ENCODE results near the gene XKR7.

XKR7 gene

GRCh38 chr20:31984981-31985471 is 17.1 kb downstream of the XKR7 start:
- DNase-seq, result no peak

DNA sequence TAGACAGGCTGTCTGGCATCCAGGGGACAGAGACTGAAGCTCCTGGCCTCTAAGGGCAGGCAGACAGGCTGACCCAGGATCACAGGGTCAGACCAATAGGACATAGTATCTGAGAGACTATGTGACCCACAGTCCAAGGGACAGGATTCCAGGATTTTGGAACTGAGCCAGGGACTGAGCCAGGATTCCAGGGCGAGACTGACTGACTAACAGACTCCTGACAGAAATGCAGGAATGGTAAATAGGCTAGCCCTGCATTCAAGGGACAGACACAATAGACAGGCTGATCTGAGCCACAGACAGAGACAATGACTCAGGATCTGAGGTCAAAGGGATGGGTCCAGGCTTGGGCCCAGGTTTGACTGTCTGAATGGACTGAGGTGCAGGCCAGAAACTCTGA is 19.8 kb downstream of the XKR7 start:
- DNase-seq, result no peak

GRCh38 chr20:31988430-31989015 is 20.6 kb downstream of the XKR7 start:
- no peak for DNase-seq

DNA sequence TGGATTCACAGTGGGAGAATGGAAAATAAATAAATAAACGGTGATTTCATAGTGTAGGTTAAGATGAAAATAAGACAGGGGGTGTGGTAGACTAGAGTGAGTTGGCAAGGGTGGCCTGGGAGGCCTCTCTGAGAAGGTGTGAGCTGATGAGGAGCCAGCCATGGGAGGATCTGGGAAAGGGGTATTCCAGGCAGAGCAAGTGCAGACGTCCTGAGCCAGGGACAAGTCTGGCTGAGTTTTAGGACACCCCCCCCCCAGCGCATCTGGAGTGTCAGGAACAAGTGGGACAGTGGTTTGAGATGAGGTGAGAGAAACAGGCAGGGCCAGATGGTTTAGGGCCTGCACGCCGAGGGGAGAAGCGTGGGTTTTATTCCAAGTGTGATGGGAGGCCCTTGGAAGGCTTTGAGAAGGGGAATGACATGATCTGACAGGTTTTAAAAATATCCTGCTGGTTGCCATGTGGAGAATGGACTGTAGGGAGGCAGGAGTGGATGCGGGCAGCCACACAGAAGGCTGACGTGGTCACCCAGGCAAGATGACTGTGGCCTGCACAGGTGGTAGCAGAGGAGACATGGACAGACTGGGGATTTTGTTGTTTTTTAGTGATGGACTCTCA is 21.2 kb downstream of the XKR7 start:
- no peak for DNase-seq

DNA sequence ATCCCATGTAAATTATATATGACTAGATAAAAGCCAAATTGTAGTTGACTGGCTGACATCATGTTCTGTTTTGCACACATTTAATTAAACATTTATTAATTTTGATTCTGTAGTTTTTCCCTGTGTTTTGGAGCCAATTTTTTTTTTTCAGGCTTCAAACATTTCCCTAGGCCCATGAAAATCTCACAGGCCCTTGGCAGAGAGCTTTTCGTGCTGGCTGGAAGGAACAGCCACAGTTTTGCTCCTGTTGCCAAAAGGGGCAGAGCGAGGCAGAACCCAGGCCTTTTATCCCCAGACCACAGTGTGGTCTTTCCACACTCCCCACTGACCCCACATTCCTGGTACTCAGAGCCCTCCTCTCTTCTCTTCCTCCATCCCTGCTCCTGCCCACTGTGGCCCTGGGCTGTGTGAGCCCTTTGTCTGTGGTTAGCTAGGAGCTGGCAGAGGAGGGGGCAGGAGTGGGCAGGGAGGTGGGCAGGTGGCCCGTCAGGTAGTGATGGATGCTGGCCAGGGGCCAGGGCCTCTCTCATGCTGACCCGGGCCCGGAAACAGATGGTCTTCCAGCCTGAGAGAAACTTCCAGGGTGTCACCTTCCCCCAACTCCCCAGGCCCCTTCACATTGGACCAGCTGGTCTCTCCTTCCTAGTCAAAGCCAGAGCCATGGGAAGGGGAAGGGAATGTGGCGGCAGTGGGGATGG is 22.8 kb downstream of the XKR7 start:
- DNase-seq, result no peak

GRCh38 chr20:31991339-31991705 is 23.4 kb downstream of the XKR7 start:
- no peak for DNase-seq

GRCh38 chr20:31992086-31992485 is 24.1 kb downstream of the XKR7 start:
- DNase-seq, result no peak

DNA sequence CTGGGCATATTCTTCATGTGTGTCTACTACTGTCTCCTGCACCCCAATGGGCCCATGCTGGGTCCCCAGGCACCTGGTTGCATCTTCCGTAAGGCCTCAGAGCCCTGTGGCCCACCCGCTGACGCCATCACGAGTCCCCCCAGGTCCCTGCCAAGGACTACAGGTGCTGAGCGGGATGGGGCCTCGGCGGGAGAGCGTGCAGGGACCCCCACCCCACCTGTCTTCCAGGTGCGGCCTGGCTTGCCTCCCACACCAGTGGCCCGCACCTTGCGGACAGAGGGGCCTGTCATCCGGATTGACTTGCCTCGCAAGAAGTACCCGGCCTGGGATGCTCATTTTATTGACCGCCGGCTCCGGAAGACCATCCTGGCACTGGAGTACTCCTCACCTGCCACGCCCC is 29.0 kb downstream of the XKR7 start:
- DNase-seq, result no peak

DNA sequence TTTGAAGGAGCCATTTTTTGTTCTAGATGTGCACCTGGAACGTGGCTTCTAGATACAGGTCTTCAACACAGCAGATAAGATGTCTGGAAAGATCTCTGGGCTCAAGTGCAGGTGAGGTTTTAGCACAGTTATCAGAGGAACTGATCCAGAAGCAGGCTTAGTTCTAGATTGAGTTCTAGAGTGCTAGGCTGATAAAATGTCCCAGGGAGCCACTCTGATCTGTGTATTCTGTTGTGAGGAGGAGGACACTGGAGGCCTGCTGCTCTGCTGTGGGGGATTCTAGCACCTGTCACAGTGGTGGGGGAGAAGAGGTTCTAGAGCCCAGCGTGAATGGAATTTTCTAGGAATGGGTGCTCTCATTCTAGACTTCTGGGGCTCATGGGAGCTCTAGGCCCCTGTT is 30.3 kb downstream of the XKR7 start:
- no peak for DNase-seq

DNA sequence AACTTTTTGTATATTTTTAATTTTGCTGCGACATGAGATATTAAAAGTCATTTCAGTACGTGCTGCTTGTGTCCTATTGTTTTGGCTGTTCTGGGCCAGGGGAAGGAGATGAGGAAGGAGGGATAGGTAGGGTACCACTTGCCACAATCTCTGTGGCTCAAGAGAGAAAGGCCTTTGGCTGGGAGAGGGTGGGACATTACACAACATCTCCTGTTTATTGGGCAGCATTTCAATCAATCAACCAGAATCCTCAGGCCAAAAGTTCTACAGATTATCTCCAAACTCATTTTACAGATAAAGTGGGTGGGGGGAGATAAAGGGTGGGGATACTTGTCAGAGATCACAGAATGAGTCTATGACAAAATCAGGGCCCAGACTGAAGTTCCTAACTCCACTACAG is 35.4 kb downstream of the XKR7 start:
- DNase-seq, result no peak

- DNase-seq, result no peak
Measured at GRCh38 chr20:32004963-32005362, 37.0 kb downstream of the XKR7 start.

DNA sequence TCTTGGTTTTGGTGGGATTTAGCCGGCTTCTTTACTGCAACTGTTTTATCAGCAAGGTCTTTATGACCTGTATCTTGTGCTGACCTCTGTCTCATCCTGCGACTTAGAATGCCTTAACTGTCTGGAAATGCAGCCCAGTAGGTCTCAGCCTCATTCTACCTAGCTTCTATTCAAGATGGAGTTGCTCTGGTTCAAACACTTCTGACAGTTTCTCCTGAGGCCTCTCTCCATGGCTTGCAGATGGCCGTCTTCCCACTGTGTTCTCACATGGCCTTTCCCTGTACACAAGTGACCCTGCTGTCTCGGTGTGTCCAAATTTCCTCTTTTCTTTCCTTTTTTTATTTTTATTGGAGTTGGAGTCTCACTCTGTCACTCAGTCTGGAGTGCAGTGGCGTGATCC is 38.1 kb downstream of the XKR7 start:
- DNase-seq, result no peak

- DNase-seq, result no peak
Measured at GRCh38 chr20:32006841-32007786, 39.2 kb downstream of the XKR7 start.

GRCh38 chr20:32007787-32008616 is 40.1 kb downstream of the XKR7 start:
- DNase-seq, result no peak

GRCh38 chr20:32009564-32009963 is 41.6 kb downstream of the XKR7 start:
- no peak for DNase-seq

DNA sequence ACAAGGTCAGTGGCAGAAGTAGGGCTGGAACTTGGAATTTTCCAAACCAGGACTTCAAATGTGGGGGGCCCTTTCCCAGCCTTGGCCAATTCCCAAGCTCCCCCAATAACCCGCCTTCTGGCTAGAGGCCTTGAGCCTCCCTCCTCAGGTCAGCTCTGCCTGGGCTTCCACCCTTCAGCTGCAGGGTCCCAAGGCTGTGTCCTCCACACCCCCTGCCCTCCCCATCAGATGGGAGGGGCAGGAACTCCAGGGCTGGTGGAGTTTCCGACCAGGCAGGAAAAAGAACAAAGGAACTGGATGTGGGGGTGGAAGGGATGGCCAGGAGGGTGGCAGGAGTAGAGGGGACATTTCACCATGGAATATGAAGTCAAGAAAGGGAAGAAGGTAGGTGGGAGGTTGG is 42.1 kb downstream of the XKR7 start, which contains the start of gene CCM2L:
Gene CCM2L, plus strand, starts transcription at position 338 of the 400 bp plus-strand sequence. Its CDS starts 17 bp downstream, at position 355.
- DNase-seq, result no peak

- no peak for DNase-seq
Measured at GRCh38 chr20:32010666-32011065, 42.7 kb downstream of the XKR7 start.

GRCh38 chr20:32012159-32012688 is 44.3 kb downstream of the XKR7 start:
- no peak for DNase-seq

GRCh38 chr20:32013326-32013725 is 45.4 kb downstream of the XKR7 start:
- no peak for DNase-seq

GRCh38 chr20:32017711-32018251 is 49.8 kb downstream of the XKR7 start:
- DNase-seq, result peak; percentile 44

All from activated CD4-positive, alpha-beta T cell treated with anti-CD3 and anti-CD28 coated beads for 1 hour (primary cell).